ENCODE data around the gene SEMA6A.

Gene SEMA6A

GRCh38 chr5:116466727-116467464, 107.7 kb downstream of the SEMA6A start:
- no peak for DNase-seq (ENCODE audit: low read depth in 1 of 2, low spot score in 1 of 2)

DNA sequence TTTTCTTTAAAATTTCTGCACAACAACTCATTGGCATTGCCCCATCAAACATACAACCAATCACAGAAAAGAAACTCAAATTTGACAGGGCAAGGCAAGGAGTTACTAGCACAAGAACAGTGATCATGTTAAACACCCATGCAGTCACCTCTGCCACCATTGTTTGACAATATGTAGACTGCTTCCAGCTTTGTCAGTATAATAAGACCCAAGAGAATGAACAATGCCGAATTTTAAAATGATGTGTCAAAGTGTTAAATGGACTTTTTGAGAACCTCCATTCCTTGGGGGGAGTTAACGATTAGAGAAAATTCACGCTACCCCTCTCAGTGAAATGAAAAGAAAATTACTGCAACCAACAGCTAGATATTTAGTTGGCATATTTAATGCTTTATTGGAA, 109.2 kb downstream of the SEMA6A start:
- no peak for DNase-seq (ENCODE audit: low read depth in 1 of 2, low spot score in 1 of 2)

GRCh38 chr5:116464144-116464708, 110.4 kb downstream of the SEMA6A start:
- no peak for DNase-seq (ENCODE audit: low read depth in 1 of 2, low spot score in 1 of 2)

DNA sequence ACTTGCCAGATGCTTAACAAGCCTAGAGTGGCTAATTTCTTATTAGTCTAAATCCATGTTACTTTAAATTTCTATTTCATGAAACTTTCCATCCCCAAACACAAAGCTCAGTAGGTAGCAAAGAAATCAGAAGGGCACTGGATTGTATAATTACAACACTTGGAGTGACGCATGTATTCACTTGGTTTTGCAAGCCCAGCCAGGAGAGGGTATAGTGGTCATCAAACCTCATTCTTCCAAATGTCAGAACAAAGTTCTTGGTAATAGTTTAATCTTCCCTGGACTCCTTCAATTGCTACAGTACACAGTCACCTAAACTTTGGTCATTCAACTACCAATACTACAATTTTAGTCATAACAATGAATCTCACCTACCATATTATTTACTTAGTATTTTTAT, 112.1 kb downstream of the SEMA6A start:
- no peak for DNase-seq (ENCODE audit: low read depth in 1 of 2, low spot score in 1 of 2)

DNA sequence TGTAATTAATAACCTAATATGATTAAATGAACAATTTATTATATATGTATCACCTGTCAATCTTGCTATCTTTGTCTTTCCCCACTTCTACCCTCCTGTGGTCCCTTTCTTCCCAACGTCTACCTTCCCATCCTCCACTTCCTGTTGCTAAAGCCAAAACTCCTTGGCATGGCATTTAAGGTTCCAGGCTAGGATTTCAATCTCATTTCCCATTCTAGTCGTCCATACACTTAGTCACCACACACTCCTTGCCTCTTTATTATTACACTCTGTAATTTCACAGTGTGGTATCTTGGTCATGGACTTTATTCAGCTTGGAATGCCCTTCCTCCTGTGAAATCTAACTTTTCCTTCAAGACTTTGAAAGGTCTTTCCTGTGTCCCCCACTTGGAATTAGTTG, 115.3 kb downstream of the SEMA6A start:
- no peak for DNase-seq (ENCODE audit: low read depth in 1 of 2, low spot score in 1 of 2)

- no peak for DNase-seq (ENCODE audit: low read depth in 1 of 2, low spot score in 1 of 2)
These were observed 117.6 kb downstream of the SEMA6A start for GRCh38 chr5:116457062-116457461.

GRCh38 chr5:116456036-116456435, 118.6 kb downstream of the SEMA6A start:
- no peak for DNase-seq (ENCODE audit: low read depth in 1 of 2, low spot score in 1 of 2)

GRCh38 chr5:116455061-116455460, 119.6 kb downstream of the SEMA6A start:
- DNase-seq (ENCODE audit: low read depth in 1 of 2, low spot score in 1 of 2), result no peak

- no peak for DNase-seq (ENCODE audit: low read depth in 1 of 2, low spot score in 1 of 2)
These were observed 120.2 kb downstream of the SEMA6A start for GRCh38 chr5:116454417-116454927.

GRCh38 chr5:116453988-116454411, 120.6 kb downstream of the SEMA6A start:
- DNase-seq (ENCODE audit: low read depth in 1 of 2, low spot score in 1 of 2), result no peak

DNA sequence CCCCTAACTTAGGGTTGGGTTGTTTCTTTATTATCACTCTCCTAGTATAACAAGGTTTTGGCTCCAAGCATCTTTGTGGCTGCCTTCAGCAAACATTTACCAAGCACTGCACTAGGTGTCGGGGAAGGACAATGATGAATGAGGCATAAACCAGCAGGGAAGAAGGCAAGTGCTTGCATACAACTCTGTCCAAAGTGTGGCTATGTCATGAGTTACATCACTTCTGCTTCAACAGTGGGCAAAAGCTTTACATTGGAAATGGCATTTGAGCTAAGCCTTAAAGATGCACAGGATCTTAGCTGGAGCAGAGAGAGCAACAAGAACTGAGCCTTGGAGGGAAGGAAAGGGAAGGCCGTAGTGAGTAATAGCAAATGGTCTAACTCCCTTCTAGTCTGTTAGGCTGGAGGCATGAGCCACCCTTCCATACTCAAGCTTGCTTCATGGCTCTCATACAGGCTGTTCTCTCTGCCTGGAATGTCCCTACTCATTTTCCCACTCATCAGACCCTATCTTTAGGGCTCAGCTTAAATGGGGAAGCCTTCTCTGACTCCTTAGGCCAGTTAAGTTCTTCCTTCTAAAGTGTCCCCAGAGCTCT, 121.8 kb downstream of the SEMA6A start:
- no peak for DNase-seq (ENCODE audit: low read depth in 1 of 2, low spot score in 1 of 2)

- no peak for DNase-seq (ENCODE audit: low read depth in 1 of 2, low spot score in 1 of 2)
These were observed 122.6 kb downstream of the SEMA6A start for GRCh38 chr5:116451905-116452450.

DNA sequence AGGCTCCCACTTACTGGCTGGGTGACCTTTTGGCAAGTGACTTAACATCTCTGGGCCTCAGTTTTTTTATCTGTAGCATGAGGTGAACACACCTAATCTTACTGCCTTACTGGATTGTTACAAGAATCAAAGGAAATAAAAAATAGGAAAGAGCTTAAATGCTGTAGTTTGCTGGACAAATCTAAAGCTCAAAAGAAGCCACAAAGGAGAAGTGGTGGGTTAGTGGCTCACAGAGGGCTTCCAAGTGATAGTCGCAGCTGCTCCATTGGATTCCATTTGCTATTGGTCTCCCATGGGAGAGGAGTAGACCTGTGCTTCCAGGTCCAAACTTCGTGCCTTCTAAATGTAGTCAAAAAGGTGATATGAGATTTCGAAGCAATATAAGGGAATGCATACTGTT, 123.6 kb downstream of the SEMA6A start:
- DNase-seq (ENCODE audit: low read depth in 1 of 2, low spot score in 1 of 2), result no peak

DNA sequence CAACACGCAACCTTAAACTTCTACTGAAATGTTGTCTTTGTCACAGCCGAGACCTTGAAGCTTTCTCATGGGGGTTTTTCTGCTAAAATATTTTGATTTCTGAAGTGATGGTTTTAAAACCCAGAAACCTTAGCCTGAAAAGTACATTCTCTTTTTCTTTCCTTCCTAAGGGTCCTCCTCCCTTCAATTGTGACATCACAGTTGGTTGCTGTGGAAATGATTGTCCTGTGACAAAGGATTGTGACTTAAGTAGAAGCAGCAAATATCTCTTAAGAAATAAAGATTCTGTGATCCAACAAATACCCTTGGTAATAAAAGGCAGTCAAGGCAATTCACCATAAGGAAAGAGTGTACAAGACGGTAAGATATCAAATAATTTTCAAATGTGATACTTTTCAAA, 125.2 kb downstream of the SEMA6A start:
- DNase-seq (ENCODE audit: low read depth in 1 of 2, low spot score in 1 of 2), result no peak

DNA sequence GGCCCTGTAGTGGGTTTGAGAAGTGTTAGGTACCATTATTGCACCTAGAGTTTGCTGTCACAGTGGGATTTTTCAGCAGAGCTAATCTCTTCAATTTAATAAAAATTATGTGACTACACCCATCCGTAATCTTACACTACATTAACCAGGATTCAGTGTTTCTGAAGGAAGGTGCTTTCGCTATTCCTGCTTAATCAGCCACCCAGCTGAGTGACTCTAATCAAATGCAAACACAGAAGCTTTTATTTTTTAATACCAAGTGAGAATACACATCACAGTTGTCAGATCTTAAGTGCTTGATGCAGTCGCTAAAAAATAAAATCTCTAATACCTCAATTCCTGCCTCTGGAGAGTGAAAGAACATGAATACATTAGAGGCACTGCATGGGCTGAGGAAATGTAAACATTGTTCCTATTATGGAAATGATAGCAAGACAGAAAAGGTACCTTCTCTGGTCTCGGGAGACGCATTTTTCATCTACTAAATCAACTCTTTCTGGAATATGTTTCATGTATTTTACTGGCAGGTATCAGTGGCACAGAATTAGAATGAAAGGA, 125.7 kb downstream of the SEMA6A start:
- no peak for DNase-seq (ENCODE audit: low read depth in 1 of 2, low spot score in 1 of 2)

GRCh38 chr5:116448450-116448849, 126.2 kb downstream of the SEMA6A start:
- no peak for DNase-seq (ENCODE audit: low read depth in 1 of 2, low spot score in 1 of 2)

DNA sequence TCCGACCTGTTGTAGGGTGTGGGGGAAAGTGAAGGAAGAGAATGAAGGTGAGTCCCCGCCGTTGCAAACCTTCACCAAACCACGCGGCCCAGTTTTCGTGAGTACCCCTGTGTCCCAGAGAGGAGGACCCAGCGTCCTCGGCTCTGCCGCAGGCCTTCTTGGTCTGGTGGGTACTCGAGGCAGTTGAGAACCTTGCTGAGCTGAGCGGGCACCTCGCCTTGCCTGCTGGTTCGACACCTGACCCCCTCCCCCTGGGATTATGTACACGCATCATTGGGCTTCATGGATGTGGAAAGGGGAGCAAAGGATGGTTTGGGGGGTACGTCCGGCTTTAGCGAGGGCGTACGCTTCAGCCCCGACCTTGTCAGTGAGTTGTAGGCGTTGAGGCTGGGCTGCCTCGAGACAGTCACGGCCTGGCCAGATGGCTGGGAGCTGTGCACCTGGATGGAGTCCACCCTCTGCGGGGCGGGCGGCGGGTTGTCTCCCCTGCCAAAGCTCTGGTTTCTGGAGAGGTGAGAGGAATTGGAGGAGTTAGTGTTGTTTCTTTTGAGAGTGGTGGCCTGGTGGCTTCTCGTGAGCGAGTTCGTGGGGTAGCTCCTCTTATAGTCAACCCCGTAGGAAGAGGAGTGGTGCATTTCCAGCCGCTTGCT, 128.1 kb downstream of the SEMA6A start:
- DNase-seq (ENCODE audit: low read depth in 1 of 2, low spot score in 1 of 2), result no peak

DNA sequence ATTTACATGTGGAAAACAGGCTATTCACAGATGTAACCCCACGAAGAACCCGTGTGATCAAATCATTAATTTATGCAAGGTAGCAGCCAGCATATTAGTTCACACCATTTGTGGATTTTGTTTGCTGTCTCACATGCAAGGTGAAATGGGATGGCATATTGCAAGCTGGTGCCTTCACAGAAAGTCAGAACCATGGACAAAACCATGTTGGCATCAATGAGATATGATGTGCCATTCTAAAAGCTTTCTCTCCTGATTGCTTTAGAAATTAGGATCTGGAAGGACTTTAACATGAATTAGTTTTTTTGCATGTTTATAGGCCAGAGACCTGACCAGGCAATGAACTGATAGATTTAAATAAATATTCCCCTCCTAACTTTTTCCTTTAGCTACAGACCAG, 129.3 kb downstream of the SEMA6A start:
- DNase-seq (ENCODE audit: low read depth in 1 of 2, low spot score in 1 of 2), result no peak

DNA sequence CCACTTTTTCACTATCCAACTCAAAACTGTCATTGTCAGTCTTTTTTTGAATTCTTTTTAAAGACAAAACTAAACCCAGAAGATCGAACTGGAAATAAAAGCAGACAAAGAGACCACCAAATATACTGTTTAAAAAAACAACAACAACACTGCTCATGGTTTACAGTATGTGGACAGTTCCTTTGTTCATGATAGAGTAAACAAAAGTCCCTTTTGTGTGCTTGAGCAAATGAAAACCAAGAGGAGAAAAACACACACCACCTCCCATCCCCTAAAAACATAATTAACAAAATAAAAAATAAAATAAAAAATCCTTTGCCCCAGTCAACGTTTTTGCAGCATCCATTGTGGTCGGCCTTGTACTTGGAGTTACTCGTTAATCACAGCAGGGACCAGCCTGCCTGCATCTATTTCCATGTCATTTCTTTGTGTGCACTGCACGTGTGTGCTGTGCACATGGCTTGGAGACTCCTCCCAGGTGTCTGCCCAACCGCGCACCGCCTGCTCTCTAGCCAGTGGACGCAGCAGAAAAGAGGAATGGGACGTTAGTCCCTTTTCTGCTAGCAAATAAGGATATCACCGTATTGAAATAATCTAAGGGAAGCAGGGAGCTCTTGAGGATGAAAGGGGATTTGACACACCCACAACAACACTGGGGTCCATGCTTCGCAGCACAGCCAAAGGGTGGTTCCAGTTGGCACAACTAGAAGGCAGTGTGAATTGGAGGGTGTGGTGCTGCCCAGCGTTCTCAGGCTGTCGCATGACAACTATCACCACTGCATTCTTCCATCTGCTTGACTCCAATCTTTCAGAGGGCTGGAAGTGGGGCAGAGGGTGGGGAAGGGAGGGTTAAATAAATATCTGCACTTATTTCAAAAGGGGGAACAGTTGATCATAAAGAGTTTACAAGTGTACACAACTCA, 130.0 kb downstream of the SEMA6A start:
- DNase-seq (ENCODE audit: low read depth in 1 of 2, low spot score in 1 of 2), result no peak

GRCh38 chr5:116442931-116443551, 131.6 kb downstream of the SEMA6A start:
- DNase-seq (ENCODE audit: low read depth in 1 of 2, low spot score in 1 of 2), result no peak
